ENCODE data around the gene TACC2.

Gene TACC2

DNA sequence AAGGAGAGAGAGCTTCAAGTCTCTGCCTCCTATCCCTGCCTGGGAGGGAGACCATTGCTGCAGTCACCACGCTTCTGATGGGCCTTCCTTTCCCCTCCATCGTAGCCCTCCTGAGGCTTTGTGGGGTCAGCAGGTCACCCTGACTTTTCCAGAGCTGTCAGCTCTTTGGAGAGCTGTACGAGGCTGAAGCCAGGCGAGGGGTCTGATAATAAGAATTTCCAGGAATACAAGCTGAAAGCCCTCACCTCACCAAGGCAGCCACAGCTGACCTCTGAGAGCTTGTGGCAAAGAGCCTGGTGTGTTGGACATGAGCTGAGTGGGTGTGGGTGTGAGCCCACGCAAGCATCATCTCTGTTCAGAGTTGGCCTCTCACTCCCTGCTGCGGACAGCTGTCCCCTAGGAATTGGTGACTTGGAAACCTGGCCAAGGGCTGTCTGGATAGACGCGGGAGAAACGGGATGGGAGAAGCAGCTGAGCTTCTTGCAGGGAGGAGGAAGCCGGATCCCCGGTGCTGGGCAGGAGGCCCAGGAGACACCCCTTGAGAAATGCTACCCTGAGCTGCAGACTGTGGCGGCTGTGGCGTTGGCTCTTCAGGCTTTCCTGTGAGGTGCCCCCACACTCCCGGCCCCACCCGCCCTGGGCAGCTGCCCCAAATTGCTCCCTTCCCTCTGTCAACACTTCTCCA is 160.1 kb downstream of the TACC2 start:
- H3K4me3 ChIP-seq (ENCODE audit: low read depth, low read length) = no peak overlapping the region
- TF ChIP-seq, protein P1, sequence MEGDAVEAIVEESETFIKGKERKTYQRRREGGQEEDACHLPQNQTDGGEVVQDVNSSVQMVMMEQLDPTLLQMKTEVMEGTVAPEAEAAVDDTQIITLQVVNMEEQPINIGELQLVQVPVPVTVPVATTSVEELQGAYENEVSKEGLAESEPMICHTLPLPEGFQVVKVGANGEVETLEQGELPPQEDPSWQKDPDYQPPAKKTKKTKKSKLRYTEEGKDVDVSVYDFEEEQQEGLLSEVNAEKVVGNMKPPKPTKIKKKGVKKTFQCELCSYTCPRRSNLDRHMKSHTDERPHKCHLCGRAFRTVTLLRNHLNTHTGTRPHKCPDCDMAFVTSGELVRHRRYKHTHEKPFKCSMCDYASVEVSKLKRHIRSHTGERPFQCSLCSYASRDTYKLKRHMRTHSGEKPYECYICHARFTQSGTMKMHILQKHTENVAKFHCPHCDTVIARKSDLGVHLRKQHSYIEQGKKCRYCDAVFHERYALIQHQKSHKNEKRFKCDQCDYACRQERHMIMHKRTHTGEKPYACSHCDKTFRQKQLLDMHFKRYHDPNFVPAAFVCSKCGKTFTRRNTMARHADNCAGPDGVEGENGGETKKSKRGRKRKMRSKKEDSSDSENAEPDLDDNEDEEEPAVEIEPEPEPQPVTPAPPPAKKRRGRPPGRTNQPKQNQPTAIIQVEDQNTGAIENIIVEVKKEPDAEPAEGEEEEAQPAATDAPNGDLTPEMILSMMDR (IDR thresholded peaks at IDR 0.05; ENCODE audit: low read depth, low read length) = no peak

DNA sequence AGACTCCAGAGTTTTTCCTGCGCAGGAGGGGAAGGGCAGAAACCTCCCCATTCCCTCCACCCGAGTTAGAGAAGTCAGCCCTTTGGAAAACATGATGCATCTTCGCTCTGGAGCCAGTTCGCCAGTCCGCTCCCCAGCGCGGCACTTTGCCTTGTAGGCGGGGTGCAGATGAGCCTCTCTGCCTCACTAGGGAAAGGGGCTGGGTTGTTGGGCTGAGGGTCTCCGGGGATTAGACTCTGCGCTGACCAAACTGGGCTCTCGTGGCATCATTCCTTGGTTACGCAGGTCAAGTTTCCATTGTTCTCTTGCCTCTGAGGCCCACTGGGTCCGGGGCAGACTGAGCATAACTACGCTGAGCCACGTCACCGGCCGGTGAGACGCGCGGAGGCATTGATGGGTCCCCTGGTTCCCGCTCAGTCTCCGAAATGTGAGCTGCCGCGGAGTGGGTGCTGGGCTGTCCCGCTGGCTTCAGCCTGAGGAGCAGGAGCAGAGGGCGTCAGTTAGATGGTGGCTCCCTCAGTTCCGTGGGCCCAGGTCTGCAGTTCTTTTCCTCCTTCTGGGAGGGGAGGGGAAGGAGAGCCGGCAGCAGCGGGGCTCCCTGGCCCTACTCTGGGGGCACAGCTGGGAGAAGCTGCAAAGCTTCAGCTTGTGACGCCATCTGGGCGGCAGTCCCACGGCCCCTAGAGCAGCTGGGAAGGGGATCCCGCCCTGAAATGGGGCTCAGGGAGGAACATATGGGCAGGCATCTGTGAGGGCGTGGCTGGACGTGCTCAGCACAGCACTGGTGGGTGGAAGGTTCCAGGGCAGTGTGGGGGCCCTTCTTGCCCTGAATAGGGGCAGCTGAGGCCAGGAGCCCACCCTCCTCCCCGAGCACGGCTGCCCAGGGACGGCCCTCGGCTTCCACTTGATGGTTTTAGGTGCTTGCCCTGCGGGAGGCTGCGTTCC is 160.9 kb downstream of the TACC2 start:
- TF ChIP-seq, protein P1 (IDR thresholded peaks at IDR 0.05; ENCODE audit: low read depth, low read length) = no peak
- no peak overlapping the region for H3K4me3 ChIP-seq (ENCODE audit: low read depth, low read length)

DNA sequence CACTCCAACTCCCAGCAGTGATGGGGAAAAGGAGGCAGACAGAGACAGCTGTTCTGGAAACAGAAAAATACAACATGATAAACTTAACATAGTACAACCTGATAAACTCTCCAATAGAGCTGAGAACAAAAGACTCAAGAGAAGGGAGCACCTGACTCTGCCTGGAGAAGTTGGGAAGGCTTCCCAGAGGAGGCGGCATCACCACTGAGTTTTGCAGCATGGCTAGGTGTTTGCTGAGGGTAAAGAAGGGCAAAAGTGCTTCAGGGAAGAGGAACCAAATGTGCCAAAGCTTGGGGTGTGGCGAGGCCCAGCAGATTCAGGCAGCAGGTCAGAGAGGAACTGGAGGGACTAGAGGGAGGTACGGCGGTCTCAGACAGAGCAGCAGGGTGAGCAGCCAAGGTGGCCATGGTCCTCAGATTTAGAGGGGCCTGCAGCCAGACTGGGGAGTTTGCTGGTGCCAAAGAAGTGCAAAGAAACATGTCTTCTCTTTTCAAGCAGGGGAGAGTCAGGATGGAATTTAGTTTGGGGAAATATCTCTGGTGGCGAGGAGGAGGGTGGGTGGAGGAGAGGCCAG is 162.2 kb downstream of the TACC2 start:
- H3K4me3 ChIP-seq (ENCODE audit: low read depth, low read length) = no peak overlapping the region
- TF ChIP-seq, protein P1 (IDR thresholded peaks at IDR 0.05; ENCODE audit: low read depth, low read length) = no peak

DNA sequence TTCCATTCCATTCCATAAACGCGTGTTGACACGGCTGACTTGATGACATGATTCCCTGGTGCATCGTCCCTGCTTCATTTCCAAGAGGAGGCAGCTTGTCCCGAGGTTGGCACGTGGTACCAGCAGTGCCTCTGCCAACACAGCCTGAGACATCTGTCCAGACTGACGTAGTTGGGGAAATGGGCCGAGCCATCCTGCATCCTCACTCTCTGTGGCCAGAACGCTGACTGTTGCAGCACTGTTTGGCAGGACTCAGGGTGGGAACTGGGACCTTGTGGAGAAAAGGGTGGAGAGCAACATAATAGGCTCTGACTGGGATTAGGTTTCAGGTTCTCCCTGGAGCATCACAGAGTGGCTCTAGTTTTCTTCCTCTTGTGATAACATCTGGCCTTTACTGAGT is 163.6 kb downstream of the TACC2 start:
- TF ChIP-seq, protein P1 (IDR thresholded peaks at IDR 0.05; ENCODE audit: low read depth, low read length) = no peak
- H3K4me3 ChIP-seq (ENCODE audit: low read depth, low read length) = no peak overlapping the region

DNA sequence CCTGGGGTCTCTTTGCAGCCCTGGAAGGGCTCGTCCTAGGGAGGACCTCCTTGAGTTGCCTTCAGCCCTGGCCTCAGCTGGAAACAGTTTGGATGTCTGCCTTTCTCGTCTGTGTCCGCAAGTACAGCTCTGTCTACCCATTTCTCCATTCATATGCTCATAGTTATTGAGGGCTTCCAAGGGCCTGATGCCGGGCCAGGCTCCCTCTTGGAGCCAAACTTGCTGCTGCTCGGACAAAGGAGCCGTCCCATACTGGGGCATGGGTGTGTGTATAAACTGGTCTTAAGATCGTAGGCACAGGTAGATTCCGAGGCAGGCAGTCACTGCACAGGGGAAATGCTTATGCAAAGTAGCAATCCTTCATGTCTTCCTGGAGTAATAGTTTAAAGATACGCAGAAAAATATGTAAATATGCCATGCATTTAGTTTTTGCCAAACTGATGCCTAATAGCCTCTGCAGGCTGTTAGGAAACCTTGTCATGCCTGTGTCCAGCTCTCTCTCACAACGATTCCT is 165.1 kb downstream of the TACC2 start:
- TF ChIP-seq, protein P1 (IDR thresholded peaks at IDR 0.05; ENCODE audit: low read depth, low read length) = no peak
- no peak overlapping the region for H3K4me3 ChIP-seq (ENCODE audit: low read depth, low read length)

DNA sequence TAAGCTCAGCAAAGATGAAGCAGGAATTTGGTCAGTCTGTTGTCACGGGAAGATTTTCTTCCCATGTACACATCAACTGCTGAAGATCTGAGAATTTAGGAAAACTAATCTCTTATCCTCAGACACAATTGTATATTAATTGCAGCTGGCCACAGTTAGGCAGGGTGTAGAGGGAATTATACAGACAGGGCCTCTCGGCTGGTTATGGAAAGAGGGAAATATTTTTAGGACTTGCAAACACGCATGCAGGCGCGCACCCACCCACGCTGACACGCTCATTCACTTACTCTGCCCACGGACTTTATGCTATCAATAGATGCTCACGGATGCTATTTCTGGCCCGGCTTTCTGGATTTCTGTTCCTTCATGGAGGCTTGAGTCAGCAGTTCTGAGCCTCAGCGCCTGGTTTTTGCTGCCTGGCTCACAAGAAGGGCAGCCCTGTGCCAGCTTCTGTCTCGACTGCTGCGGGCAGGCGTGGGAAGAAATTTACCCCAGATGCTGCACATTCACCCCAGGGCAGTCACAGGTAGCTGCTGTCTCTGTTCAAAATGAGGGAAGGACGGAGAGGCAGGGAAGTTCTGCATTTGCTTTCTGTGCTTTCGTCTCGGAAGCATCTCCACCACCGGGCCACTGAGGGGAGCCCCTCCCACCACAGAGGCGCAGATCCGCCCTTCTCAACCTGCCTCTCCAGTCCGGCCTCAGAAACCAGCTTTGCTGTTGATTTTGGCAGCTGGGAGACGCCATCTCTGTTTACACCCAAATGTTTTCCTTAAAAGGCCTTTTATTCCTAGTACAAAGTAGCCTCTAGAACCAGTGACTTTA is 165.8 kb downstream of the TACC2 start:
- TF ChIP-seq, protein P1 (IDR thresholded peaks at IDR 0.05; ENCODE audit: low read depth, low read length) = no peak
- peak overlapping the region; percentile 39 for H3K4me3 ChIP-seq (ENCODE audit: low read depth, low read length)
